Activated CD8-positive, alpha-beta T cell treated with anti-CD3 and anti-CD28 coated beads, Interleukin-2, amount 10 ng/mL, durations not matched to agents 7 days and 5 days (primary cell): ENCODE data around the gene SMPX. TPM values are rescaled to one million over a fixed set of nuclear protein-coding genes. Genes with fewer than 3 reads are reported as not detected.
A peak's percentile ranks its signal among the peaks of the same experiment; 100 is the strongest.

Experiments used
- ATAC-seq: fragments of 150-1000 bp; cut with Tn5 transposase; one replicate; pipeline ENCODE4 v1.10.0; 2021; ENCODE audit warnings: moderate library complexity
- CTCF ChIA-PET: fragments of 350-600 bp; sonication (Branson Sonifier 250); formaldehyde crosslinking; loops from one replicate; lab custom pipeline; 2021; ENCODE audit warnings: antibody characterized with exemption; lab: Charles Lee
- POLR2A ChIA-PET: fragments of 350-600 bp; sonication (Branson Sonifier 250); formaldehyde crosslinking; loops from one replicate; lab custom pipeline; 2021; ENCODE audit warnings: antibody characterized with exemption; lab: Charles Lee
- DNase-seq: peaks from one replicate; pipeline ENCODE4 v3.0.0-alpha.2; 2020
- H3K27ac Mint-ChIP-seq: one replicate; pipeline ENCODE4 v1.8.0; 2021; ENCODE audit warnings: mild to moderate bottlenecking, mixed read lengths
- H3K27me3 Mint-ChIP-seq: one replicate; pipeline ENCODE4 v1.8.0; 2021; ENCODE audit warnings: low read depth, mixed read lengths
- H3K36me3 Mint-ChIP-seq: one replicate; pipeline ENCODE4 v1.8.0; 2021; ENCODE audit warnings: low read depth, mixed read lengths
- H3K4me1 Mint-ChIP-seq: one replicate; pipeline ENCODE4 v1.8.0; 2021; ENCODE audit warnings: low read depth, mixed read lengths
- H3K4me3 Mint-ChIP-seq: one replicate; pipeline ENCODE4 v1.8.0; 2021; ENCODE audit warnings: mild to moderate bottlenecking, mixed read lengths
- H3K9me3 Mint-ChIP-seq: one replicate; pipeline ENCODE4 v1.8.0; 2022; ENCODE audit warnings: mixed read lengths; ENCODE audit not compliant: insufficient read depth
- total RNA-seq, 2 experiments: library from RNA; stranded (reverse); gene quantifications; one replicate each; pipeline ENCODE4 v1.2.3, GENCODE V29; 2021

Gene SMPX
- total RNA-seq, 2 experiments from 2014 or later, result not detected

- ChIA-PET CTCF (interaction anchor here (0.9 to 1.2 kb wide), 3 partner anchors 8 to 1196 kb away, joined by 3 read pairs; no protein-coding TSS in a partner anchor), POLR2A (no interaction called here)
- Mint-ChIP-seq H3K36me3 (no peaks in the 10 kb centered on the region), H3K4me3 (no peak overlapping the region), H3K27me3 (no peaks in the 10 kb centered on the region), H3K4me1 (no peaks in the 10 kb centered on the region), H3K27ac (no peak overlapping the region), H3K9me3 (no peaks in the 10 kb centered on the region)
- ATAC-seq (no peak), DNase-seq (no peak)
Observed at GRCh38 chrX:21725916-21726315, 32.0 kb downstream of the SMPX start.

GRCh38 chrX:21725496-21725895 is 32.4 kb downstream of the SMPX start:
- Mint-ChIP-seq H3K4me1 (no peaks in the 10 kb centered on the region), H3K36me3 (no peaks in the 10 kb centered on the region), H3K27me3 (no peaks in the 10 kb centered on the region), H3K9me3 (no peaks in the 10 kb centered on the region), H3K4me3 (no peak overlapping the region), H3K27ac (no peak overlapping the region)
- DNase-seq, result no peak
- POLR2A ChIA-PET, result no interaction called here
- CTCF ChIA-PET, result interaction anchor here (0.9 to 1.2 kb wide), 3 partner anchors 8 to 1196 kb away, joined by 3 read pairs; no protein-coding TSS in a partner anchor
- no peak for ATAC-seq

- ChIA-PET POLR2A (no interaction called here), CTCF (interaction anchor here (2.3 kb wide), 1 partner anchor 244 kb away, joined by 6 read pairs; no protein-coding TSS in a partner anchor)
- Mint-ChIP-seq H3K4me3 (no peak overlapping the region), H3K9me3 (no peaks in the 10 kb centered on the region), H3K4me1 (no peaks in the 10 kb centered on the region), H3K36me3 (no peaks in the 10 kb centered on the region), H3K27me3 (no peaks in the 10 kb centered on the region), H3K27ac (no peak overlapping the region)
- no peak for DNase-seq
- ATAC-seq, result no peak
Observed at GRCh38 chrX:21723814-21724213, 34.1 kb downstream of the SMPX start.

- Mint-ChIP-seq H3K27me3 (no peaks in the 10 kb centered on the region), H3K36me3 (no peaks in the 10 kb centered on the region), H3K4me3 (no peak overlapping the region), H3K4me1 (no peaks in the 10 kb centered on the region), H3K27ac (no peak overlapping the region), H3K9me3 (no peaks in the 10 kb centered on the region)
- CTCF ChIA-PET, result interaction anchor here (2.3 kb wide), 1 partner anchor 243 kb away, joined by 6 read pairs; no protein-coding TSS in a partner anchor
- POLR2A ChIA-PET, result no interaction called here
- ATAC-seq (no peak), DNase-seq (peak; percentile 20)
Observed at GRCh38 chrX:21723084-21723483, 34.8 kb downstream of the SMPX start.

GRCh38 chrX:21721195-21721594 is 36.7 kb downstream of the SMPX start:
- H3K4me3 Mint-ChIP-seq, result no peak overlapping the region
- ATAC-seq (no peak), DNase-seq (no peak)
- POLR2A ChIA-PET, result no interaction called here
- no peaks in the 10 kb centered on the region for H3K4me1 Mint-ChIP-seq
- H3K27ac Mint-ChIP-seq, result no peak overlapping the region
- no peaks in the 10 kb centered on the region for H3K36me3 Mint-ChIP-seq
- CTCF ChIA-PET, result no interaction called here
- H3K27me3 Mint-ChIP-seq, result no peaks in the 10 kb centered on the region
- no peaks in the 10 kb centered on the region for H3K9me3 Mint-ChIP-seq

GRCh38 chrX:21718575-21718974 is 39.3 kb downstream of the SMPX start:
- Mint-ChIP-seq H3K4me3 (no peak overlapping the region), H3K27me3 (no peaks in the 10 kb centered on the region)
- POLR2A ChIA-PET, result no interaction called here

GRCh38 chrX:21717802-21718201 is 40.1 kb downstream of the SMPX start:
- Mint-ChIP-seq H3K36me3 (no peaks in the 10 kb centered on the region), H3K9me3 (no peaks in the 10 kb centered on the region), H3K4me1 (no peaks in the 10 kb centered on the region), H3K4me3 (no peak overlapping the region), H3K27me3 (no peaks in the 10 kb centered on the region), H3K27ac (no peak overlapping the region)
- ChIA-PET POLR2A (no interaction called here), CTCF (no interaction called here)
- ATAC-seq, result no peak
- no peak for DNase-seq

More at GRCh38 chrX:21718575-21718974, 39.3 kb downstream of the SMPX start:
- CTCF ChIA-PET, result no interaction called here
- H3K9me3 Mint-ChIP-seq, result no peaks in the 10 kb centered on the region
- no peak for ATAC-seq
- no peak for DNase-seq
- no peaks in the 10 kb centered on the region for H3K36me3 Mint-ChIP-seq
- no peak overlapping the region for H3K27ac Mint-ChIP-seq
- H3K4me1 Mint-ChIP-seq, result no peaks in the 10 kb centered on the region

- Mint-ChIP-seq H3K36me3 (no peaks in the 10 kb centered on the region), H3K27ac (no peak overlapping the region)
- POLR2A ChIA-PET, result no interaction called here
Observed at GRCh38 chrX:21715825-21716224, 42.1 kb downstream of the SMPX start.

GRCh38 chrX:21715337-21715736 is 42.6 kb downstream of the SMPX start:
- Mint-ChIP-seq H3K9me3 (no peaks in the 10 kb centered on the region), H3K27ac (no peak overlapping the region), H3K36me3 (no peaks in the 10 kb centered on the region), H3K4me1 (no peaks in the 10 kb centered on the region), H3K4me3 (no peak overlapping the region), H3K27me3 (no peaks in the 10 kb centered on the region)
- no peak for DNase-seq
- ATAC-seq, result no peak
- CTCF ChIA-PET, result no interaction called here
- POLR2A ChIA-PET, result no interaction called here

More at GRCh38 chrX:21715825-21716224, 42.1 kb downstream of the SMPX start:
- ATAC-seq (no peak), DNase-seq (no peak)
- Mint-ChIP-seq H3K27me3 (no peaks in the 10 kb centered on the region), H3K4me3 (no peak overlapping the region), H3K9me3 (no peaks in the 10 kb centered on the region), H3K4me1 (no peaks in the 10 kb centered on the region)
- CTCF ChIA-PET, result interaction anchor here (0.6 kb wide), 2 partner anchors 315 to 1588 kb away, joined by 3 read pairs; no protein-coding TSS in a partner anchor

GRCh38 chrX:21711848-21712197 is 46.1 kb downstream of the SMPX start:
- ATAC-seq, result no peak
- Mint-ChIP-seq H3K4me1 (no peaks in the 10 kb centered on the region), H3K27me3 (no peaks in the 10 kb centered on the region), H3K9me3 (no peaks in the 10 kb centered on the region), H3K36me3 (no peaks in the 10 kb centered on the region), H3K27ac (no peak overlapping the region), H3K4me3 (no peak overlapping the region)
- no peak for DNase-seq
- ChIA-PET CTCF (no interaction called here), POLR2A (no interaction called here)

- ChIA-PET POLR2A (no interaction called here), CTCF (no interaction called here)
- no peaks in the 10 kb centered on the region for H3K27me3 Mint-ChIP-seq
- no peaks in the 10 kb centered on the region for H3K4me1 Mint-ChIP-seq
- H3K4me3 Mint-ChIP-seq, result no peak overlapping the region
- ATAC-seq, result no peak
- H3K27ac Mint-ChIP-seq, result no peak overlapping the region
- no peak for DNase-seq
- H3K9me3 Mint-ChIP-seq, result no peaks in the 10 kb centered on the region
- H3K36me3 Mint-ChIP-seq, result no peaks in the 10 kb centered on the region
Observed at GRCh38 chrX:21711129-21711847, 46.6 kb downstream of the SMPX start.

GRCh38 chrX:21708116-21708515 is 49.8 kb downstream of the SMPX start:
- DNase-seq (peak; percentile 21), ATAC-seq (no peak)
- Mint-ChIP-seq H3K4me1 (no peaks in the 10 kb centered on the region), H3K36me3 (no peaks in the 10 kb centered on the region), H3K4me3 (no peak overlapping the region), H3K9me3 (no peaks in the 10 kb centered on the region), H3K27me3 (no peaks in the 10 kb centered on the region), H3K27ac (no peak overlapping the region)
- CTCF ChIA-PET, result interaction anchor here (1.0 kb wide), 1 partner anchor 228 kb away, joined by 3 read pairs; no protein-coding TSS in a partner anchor
- POLR2A ChIA-PET, result no interaction called here
